ENCODE measurements around the gene FAIM2.
A peak's percentile ranks its signal among the peaks of the same experiment; 100 is the strongest.
"Not testable (repeated sequence)": the region's sequence is repeated elsewhere in the genome, so short reads cannot be mapped to it uniquely, and the experiment has no call there.

FAIM2 gene

DNA sequence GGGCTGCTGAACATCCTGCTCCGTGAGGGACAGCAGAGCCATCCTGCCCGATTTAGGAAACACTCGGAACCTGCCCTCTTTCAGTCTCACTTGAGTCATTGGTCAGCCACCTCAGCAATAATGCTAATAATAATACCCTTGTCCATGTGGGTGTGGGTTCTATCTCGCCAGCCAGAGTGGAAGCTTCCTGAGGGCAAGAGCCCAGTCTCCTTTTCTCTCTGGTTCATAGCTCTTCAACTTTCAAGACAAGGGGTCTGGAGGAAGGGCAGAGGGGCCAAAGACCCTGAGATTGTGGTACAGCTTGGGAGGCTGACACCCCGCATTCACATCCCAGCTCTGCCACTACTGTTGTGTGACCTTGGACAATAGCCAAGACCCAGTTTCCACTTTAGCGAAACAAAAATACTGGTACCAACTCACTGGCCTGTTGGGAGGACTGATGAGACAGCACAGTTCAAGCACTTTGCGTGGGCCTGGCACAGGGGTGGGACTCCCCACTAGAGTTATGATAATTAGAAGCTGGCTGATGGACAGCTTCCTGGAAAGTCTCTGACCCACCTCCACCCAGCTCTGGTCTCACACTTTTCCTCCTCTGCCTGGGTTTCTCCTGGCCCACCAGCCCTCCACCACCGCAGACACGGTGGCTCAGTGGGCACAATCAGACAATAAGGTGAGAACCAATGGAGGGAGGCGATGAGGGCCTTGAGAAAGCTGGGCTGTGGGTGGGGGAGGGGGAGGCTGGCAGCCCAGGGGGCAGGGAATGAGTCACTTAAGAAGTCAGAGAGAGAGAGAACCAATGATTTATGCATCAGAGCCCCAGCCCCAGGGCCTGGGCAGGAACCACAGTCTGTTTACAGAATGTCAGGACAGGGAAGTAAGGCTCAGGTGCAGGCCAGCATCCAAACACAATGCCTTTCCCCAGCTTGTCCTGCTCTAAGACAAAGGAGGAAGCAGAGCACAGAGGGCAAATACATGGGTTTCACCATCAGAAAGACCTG is 9.6 kb downstream of the FAIM2 start:
- no peak for DNase-seq

- no peak for DNase-seq
Observed at GRCh38 chr12:49892732-49893317, 10.9 kb downstream of the FAIM2 start.

DNA sequence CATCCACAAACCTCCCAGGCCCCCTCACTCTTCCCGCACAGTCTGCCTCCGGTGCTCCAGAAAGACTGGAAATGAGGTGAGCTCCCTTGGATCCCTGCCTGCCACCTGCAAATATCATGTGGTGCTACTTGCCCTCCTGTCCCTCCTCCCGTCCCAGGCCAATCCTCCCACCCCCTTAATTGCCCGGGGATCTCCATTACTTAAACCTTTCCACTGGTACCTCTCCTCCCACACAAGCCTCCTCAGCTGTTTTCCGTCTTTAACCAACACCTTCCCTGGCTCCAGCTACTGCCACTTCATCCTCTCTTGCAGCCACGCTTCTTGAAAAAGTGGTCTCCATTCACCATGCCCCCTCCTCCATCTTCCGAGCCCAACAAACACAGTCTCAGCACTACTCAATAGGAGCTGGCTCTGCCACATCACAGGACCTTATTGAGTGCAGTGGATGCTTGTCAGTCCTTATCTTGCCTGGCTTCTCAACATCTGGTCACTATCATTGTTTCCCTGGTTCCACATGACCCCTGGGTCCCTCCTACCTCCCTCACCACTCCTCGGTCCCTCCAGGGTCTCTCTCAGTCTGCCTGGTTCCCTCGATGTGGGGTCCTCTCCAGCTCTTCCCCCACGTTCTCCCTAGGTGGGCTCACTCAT is 11.5 kb downstream of the FAIM2 start:
- peak; percentile 36 for DNase-seq

DNA sequence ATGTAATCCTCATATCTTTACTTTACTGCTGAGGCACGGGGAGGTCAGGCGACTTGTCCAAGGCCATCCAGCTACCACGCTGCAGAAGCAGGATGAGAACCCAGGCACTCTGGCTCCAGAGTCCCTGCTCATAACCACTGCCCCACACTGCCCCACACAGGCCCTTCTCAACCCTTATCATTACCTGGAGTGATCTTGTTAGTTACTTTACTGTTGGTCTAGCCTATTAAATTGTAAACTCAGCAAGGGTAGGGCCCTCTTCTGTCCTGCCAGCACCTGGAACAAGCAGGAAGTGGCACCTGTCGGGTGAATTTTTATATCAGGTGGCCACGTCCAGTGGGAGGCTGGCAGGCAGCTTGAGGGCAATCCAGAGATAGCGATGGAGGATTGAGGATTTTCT is 12.2 kb downstream of the FAIM2 start:
- DNase-seq = no peak

DNA sequence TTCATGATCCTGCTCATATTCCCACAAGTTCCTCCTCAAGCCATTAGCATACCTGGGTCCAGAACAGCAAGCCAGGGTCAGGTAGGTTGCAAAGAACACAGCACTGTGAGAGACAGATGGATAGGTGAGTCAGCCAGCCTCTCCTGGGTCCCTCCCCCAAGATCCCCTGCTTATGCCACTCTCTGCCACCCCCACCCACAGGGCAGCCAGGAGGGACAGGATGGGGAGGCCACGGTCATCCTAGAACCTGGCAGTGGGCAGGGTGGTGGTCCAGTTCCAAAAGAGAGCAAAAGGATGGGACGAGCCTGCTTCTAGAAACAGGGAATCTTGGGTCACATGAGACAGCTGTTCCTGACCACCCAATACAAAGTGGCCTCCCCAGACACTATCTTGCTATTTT is 12.7 kb downstream of the FAIM2 start:
- DNase-seq = no peak

GRCh38 chr12:49890096-49890461 is 13.6 kb downstream of the FAIM2 start:
- DNase-seq = no peak

- no peak for DNase-seq
Observed at GRCh38 chr12:49889361-49890095, 14.2 kb downstream of the FAIM2 start.

DNA sequence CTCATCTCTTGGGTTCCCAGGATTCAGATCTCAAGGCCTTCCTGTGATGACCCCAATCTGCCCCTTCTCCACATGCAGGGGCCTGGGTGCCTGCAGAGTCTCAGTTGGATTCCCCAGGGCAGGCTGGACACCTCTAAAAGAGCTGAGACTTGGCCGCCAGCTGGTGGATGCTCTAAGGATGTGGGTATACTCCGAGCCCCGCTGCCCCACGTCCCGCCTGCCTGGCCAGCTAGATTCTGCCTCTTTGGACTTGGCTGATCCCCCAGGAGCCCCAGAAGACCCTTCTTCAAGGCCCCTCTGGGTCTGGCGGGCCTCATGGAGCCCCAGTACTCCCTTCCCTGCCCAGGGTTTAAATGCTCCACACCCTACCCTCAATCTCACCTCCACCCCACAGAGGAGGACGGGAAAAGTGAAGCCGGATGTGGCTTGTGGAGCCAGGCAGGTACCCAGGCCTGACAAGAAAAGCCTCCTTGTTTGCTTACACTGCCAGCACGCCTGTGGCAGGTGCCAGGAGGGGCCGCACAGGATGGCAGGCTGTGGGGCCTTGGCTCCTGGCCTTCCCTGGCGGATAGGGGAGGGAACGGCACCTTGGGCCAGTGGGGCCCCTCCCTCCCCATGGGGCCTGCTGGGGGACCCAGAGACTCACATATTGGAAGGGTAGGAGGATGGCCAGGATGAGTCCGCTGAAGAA is 15.1 kb downstream of the FAIM2 start:
- no peak for DNase-seq

- DNase-seq = no peak
Observed at GRCh38 chr12:49887536-49888401, 15.9 kb downstream of the FAIM2 start.

- no peak for DNase-seq
Observed at GRCh38 chr12:49887091-49887490, 16.6 kb downstream of the FAIM2 start.

- DNase-seq = no peak
Observed at GRCh38 chr12:49885663-49886461, 17.8 kb downstream of the FAIM2 start.

GRCh38 chr12:49885118-49885517 is 18.6 kb downstream of the FAIM2 start:
- DNase-seq = no peak

GRCh38 chr12:49882851-49883464 is 20.7 kb downstream of the FAIM2 start:
- DNase-seq = no peak

DNA sequence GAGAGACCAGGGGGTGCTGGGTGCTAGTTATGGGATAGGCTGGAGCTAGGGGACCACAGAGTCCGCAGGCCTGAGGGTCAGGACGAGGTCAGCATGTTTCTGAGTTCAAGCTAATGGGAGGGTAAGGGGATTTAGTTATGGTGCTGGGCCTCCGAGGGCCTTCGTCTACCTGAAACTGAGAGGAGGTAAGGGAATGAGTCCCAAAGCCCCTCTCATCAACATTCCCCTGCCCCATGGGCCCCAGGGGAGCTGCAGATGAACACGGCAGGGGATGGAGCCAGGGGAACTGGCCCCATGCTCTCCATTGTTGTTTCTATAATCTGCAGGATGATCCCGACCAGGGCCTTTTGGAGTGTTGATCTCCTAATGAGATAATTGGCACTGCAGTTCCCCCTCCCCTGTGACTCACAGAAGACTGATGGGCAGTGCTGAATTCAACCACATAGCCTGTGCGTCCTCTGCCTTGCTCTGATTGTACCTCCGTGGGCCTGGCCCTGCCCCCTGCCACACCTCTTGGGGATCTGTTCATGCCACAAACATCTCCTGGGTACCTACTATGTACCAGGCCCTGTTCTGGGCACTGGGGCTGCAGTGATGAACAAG is 21.4 kb downstream of the FAIM2 start:
- no peak for DNase-seq

- no peak for DNase-seq
Observed at GRCh38 chr12:49881415-49882247, 22.1 kb downstream of the FAIM2 start.

- DNase-seq = no peak
Observed at GRCh38 chr12:49880756-49881414, 22.8 kb downstream of the FAIM2 start.

- not testable (repeated sequence) for DNase-seq
Observed at GRCh38 chr12:49879065-49879464, 24.6 kb downstream of the FAIM2 start.

DNA sequence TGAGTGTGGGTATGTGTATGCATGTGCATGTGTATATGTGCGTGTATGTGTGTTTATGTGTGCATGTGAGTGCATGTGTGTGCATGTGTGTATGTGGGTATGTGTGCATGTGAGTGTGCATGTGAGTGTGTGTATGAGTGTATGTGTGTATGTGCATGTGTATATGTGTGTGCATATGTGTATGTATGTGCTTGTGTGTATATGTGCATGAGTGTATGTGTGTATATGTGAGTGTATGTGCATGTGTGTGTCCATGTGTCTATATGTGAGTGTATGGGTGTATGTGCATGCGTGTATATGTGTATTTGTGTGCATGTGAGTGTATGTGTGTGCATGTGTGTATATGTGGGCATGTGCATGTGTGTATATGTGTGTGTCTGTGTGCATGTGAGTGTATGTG is 25.7 kb downstream of the FAIM2 start:
- no peak for DNase-seq
